ENCODE data around the gene CEMP1.

The CEMP1 gene

DNA sequence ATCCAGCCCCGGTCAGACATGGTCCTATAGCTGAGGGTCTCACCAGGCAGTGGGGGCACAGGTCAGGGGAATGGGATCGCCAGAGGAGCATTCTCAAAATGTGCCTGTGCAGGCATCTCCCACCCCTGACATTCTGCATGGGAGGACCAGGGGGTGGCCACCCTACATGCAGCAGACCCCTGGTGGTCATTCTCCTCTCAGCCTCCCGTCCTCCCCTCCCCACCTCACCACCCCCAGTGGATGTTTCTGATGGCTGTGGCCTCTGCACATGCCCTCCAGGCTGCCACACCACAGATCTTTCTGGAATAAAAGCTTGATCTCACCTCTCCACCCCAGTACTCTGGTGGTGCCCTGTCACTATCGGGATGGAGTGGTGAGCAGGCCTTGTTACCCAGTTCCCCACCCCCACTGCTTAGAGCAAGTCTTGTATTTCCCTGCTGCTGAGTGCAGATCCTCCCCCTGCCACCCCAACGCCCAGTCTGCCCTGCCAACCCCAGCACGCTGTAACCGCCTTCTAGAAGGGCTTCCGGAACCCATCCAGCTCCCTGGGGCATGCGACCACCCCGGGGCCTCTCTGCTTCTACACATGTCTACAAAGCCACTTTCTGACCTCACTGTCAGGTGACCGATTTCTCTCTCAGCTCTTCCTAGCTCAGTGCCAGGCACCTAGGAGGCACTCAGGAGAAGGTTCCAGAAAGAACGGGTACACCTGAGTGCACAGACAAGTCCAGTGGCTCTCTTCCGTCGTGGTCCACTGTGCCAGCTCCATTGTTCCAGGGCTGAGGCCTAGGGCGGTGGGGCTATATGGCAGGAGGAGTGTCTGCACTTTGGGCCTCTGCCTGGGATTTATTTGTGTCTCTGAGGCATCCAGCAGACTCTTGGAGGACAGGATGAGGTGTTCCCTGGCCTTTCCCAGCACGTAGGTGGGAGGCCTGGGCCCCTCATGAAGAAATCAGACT, 47.0 kb downstream of the CEMP1 start:
- DNase-seq = no peak

DNA sequence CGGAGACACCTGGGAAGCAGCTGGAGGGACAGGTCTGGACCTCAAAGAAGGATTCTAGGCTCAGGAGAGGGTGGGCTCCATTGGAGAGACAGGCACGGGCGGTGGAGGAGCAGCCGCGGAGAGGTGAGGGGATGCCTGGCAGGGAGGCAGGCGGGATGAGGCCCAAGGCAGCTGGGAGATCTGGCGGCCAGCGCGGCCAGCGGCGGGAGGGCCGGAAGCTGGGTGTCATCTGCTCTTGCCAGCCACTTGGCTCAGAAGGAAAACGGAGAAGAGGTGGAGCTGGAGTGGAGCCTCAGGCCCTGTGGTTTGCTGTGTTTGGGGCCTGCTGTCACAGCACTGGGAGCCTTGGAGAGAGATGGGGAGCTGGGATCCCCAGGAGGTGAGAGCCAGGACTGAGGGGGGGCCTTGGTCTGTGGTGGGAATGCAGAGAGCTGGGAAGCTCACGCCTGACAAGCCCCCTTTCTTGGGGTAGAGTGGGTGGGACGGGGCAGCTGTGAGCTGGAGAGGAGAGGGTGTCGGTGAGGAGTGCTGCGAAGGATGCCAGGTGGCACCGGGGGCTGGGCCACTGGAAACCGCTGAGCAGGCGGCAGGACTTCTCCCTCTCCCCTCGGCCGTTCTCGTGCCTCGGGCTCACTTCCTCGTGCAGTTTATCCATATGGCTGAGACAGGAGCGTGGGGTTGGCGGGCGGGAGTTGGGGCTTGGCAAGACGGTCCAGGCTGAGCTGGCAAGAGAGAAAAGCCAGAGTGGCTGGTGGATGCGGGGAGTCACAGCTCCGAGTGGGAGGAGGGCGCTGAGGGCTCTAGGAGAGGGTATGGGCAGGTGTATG, 48.3 kb downstream of the CEMP1 start:
- DNase-seq = no peak

DNA sequence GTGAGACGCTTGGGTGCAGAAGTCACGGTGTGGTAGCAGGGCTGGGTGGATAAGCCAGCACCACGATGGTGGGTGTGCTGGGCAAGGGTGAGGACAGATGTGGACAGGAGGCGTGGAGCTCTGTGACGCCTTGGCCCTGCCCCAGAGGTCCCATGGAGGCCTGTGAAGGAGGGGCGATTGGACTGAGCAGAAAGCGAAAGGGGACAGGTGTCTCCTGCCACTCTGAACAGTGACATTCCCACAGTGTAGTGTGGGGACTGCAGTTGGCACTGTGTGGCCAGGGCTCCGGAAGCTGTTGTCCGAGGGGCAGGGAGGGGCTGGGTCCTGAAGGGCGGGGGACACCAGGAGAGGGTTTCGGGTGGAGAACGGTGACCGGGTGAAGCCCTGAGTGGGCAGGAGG, 49.0 kb downstream of the CEMP1 start:
- no peak for DNase-seq

DNA sequence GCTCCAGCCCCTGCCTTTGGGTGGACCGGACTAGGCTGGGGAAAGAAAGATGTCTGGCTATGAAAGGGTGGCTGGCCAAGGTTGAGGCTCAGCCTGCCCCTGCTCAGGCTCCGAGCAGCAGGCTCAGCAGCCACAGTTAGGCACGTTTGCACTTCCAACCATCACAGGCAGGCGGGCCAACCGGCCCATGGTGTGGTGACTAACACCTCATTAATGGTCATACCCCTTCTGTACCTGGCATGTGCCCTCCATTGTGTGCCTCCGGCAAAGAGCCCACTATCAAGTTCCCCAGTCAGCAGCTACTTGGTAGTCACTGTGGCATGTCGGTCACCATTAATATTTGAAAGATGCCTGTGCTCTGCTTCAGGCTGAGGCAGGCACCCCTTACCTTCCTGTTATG, 49.5 kb downstream of the CEMP1 start:
- no peak for DNase-seq

DNA sequence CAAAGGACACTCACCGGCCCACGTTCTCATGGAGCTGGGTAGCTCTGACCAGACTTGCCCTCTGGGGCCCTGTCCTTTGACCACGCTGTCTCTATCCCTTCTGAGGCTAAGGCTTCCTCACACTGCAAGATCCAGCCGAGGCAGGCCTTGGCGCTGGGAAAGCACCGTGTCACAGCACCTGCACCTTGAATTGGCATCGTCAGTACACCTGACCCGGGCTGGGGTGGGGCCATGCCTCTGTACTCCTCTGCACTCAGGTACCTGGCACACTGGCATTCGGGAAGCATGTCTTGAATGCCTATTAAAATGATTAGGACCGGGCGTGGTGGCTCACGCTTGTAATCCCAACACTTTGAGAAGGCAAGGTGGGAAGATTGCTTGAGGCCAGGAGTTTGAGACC, 50.3 kb downstream of the CEMP1 start:
- no peak for DNase-seq
